ENCODE results near the gene MPP1.

- TF ChIP-seq CTCF (IDR thresholded peaks at IDR 0.05; ENCODE audit: low read depth, low read length): no peak
- TF ChIP-seq EZH2phosphoT487 (IDR thresholded peaks at IDR 0.05; ENCODE audit: low read depth): no peak
Observed at GRCh38 chrX:154791939-154792338, 13.3 kb downstream of the MPP1 start.
